HEK293 (cell line): Measurements from ENCODE around the gene RPS14.

Source experiments
- ATF2 ChIP-seq: fragments of 450-650 bp; formaldehyde crosslinking; IDR thresholded peaks from 2 replicates; pipeline ENCODE4 v1.5.1; 2016; ENCODE audit warnings: missing biosample characterization, missing genetic modification characterization, low read depth
- CTCF ChIP-seq: fragments of 450-650 bp; formaldehyde crosslinking; IDR thresholded peaks from 2 replicates; pipeline ENCODE4 v1.5.1; 2016; ENCODE audit warnings: missing biosample characterization, missing genetic modification characterization
- EGR2 ChIP-seq: fragments of 450-650 bp; formaldehyde crosslinking; IDR thresholded peaks from 2 replicates; pipeline ENCODE4 v1.5.1; 2016; ENCODE audit warnings: low read depth, missing biosample characterization, missing genetic modification characterization
- SCRT2 ChIP-seq: fragments of 450-650 bp; formaldehyde crosslinking; IDR thresholded peaks from 2 replicates; pipeline ENCODE4 v1.5.1; 2016; ENCODE audit warnings: missing biosample characterization, missing genetic modification characterization
- TCF7L2 ChIP-seq: IDR thresholded peaks from 2 replicates; pipeline ENCODE4 v1.6.1; 2011; ENCODE audit warnings: low read depth, mild to moderate bottlenecking, inconsistent platforms, low read length, moderate library complexity, borderline replicate concordance
- ZBTB7A ChIP-seq: fragments of 450-650 bp; formaldehyde crosslinking; IDR thresholded peaks from 2 replicates; pipeline ENCODE4 v1.5.1; 2016; ENCODE audit warnings: low read depth, missing biosample characterization, missing genetic modification characterization
- ZNF239 ChIP-seq: fragments of 450-650 bp; formaldehyde crosslinking; IDR thresholded peaks from 2 replicates; pipeline ENCODE4 v1.5.1; 2016; ENCODE audit warnings: missing biosample characterization, missing genetic modification characterization
- ZNF426 ChIP-seq: fragments of 450-650 bp; formaldehyde crosslinking; IDR thresholded peaks from 2 replicates; pipeline ENCODE4 v1.5.1; 2017; ENCODE audit warnings: missing biosample characterization, missing genetic modification characterization, mild to moderate bottlenecking, inconsistent platforms, moderate library complexity
- ZNF658 ChIP-seq: fragments of 450-650 bp; formaldehyde crosslinking; IDR thresholded peaks from 2 replicates; pipeline ENCODE4; 2016; ENCODE audit warnings: missing biosample characterization, missing genetic modification characterization
- ZNF830 ChIP-seq: fragments of 450-650 bp; IDR thresholded peaks from 2 replicates; pipeline ENCODE4 v1.5.0; 2018; ENCODE audit warnings: missing biosample characterization, missing genetic modification characterization, low read depth, mild to moderate bottlenecking, moderate library complexity
- TF ChIP-seq, protein P1 (sequence below): fragments of 450-650 bp; formaldehyde crosslinking; IDR thresholded peaks from 2 replicates; pipeline ENCODE4 v1.5.1; 2016; ENCODE audit warnings: missing biosample characterization, missing genetic modification characterization

DNA sequence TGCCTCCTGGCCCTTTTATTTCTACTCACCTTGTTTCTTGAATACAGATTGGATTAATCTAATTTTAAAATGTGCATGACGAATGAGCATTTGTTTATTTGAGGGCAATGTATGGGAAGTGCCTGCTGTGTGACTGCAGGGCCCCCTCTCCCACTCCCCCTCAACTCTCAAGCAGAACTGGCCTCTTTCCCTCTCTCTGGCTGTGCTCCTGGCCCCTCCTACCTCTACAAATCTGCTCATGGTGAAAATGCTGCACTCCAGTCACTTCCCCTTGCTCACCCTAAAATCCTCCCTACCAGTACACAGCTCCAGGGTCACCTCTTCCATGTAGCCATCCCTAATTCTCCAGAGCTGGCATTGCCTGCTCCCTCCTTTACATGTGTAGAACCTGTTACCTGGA lies 41.2 kb upstream of the RPS14 start:
- no peak for TF ChIP-seq EGR2 (tag by site-specific recombination)
- no peak for TF ChIP-seq CTCF (tag by site-specific recombination)
- TF ChIP-seq, protein P1, sequence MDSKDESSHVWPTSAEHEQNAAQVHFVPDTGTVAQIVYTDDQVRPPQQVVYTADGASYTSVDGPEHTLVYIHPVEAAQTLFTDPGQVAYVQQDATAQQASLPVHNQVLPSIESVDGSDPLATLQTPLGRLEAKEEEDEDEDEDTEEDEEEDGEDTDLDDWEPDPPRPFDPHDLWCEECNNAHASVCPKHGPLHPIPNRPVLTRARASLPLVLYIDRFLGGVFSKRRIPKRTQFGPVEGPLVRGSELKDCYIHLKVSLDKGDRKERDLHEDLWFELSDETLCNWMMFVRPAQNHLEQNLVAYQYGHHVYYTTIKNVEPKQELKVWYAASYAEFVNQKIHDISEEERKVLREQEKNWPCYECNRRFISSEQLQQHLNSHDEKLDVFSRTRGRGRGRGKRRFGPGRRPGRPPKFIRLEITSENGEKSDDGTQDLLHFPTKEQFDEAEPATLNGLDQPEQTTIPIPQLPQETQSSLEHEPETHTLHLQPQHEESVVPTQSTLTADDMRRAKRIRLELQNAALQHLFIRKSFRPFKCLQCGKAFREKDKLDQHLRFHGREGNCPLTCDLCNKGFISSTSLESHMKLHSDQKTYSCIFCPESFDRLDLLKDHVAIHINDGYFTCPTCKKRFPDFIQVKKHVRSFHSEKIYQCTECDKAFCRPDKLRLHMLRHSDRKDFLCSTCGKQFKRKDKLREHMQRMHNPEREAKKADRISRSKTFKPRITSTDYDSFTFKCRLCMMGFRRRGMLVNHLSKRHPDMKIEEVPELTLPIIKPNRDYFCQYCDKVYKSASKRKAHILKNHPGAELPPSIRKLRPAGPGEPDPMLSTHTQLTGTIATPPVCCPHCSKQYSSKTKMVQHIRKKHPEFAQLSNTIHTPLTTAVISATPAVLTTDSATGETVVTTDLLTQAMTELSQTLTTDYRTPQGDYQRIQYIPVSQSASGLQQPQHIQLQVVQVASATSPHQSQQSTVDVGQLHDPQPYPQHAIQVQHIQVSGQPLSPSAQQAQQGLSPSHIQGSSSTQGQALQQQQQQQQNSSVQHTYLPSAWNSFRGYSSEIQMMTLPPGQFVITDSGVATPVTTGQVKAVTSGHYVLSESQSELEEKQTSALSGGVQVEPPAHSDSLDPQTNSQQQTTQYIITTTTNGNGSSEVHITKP = no peak
- no peak for TF ChIP-seq TCF7L2
- no peak for TF ChIP-seq ATF2 (tag by site-specific recombination)
- TF ChIP-seq ZNF830 (tag by site-specific recombination) = no peak
- TF ChIP-seq SCRT2 (tag by site-specific recombination) = no peak
- TF ChIP-seq ZNF658 (tag by site-specific recombination) = no peak
- TF ChIP-seq ZNF239 = no peak
- no peak for TF ChIP-seq ZBTB7A
- TF ChIP-seq ZNF426 (tag by site-specific recombination) = no peak
